Measurements from ENCODE around the gene PTPRO. TPM values are rescaled to one million over a fixed set of nuclear protein-coding genes. Genes with fewer than 3 reads are reported as not detected.

PTPRO gene
- total RNA-seq, 1 donor from 2014 or later, result 2.6 TPM

GRCh38 chr12:15350643-15351042, 28.3 kb downstream of the PTPRO start:
- peak; percentile 12 for DNase-seq

GRCh38 chr12:15355766-15356165, 33.5 kb downstream of the PTPRO start:
- no peak for DNase-seq

- no peak for DNase-seq
Measured at GRCh38 chr12:15356951-15357364, 34.6 kb downstream of the PTPRO start.

GRCh38 chr12:15364221-15365160, 42.2 kb downstream of the PTPRO start:
- no peak for DNase-seq

GRCh38 chr12:15368812-15369211, 46.5 kb downstream of the PTPRO start:
- DNase-seq, result no peak

GRCh38 chr12:15372352-15372751, 50.0 kb downstream of the PTPRO start:
- DNase-seq, result no peak

- DNase-seq, result no peak
Measured at GRCh38 chr12:15387772-15388171, 65.5 kb downstream of the PTPRO start.

GRCh38 chr12:15389561-15389960, 67.3 kb downstream of the PTPRO start:
- DNase-seq, result no peak

GRCh38 chr12:15393037-15393436, 70.7 kb downstream of the PTPRO start:
- DNase-seq, result no peak

GRCh38 chr12:15393995-15394394, 71.7 kb downstream of the PTPRO start:
- DNase-seq, result no peak

GRCh38 chr12:15404485-15404884, 82.2 kb downstream of the PTPRO start:
- DNase-seq, result no peak

GRCh38 chr12:15405606-15406005, 83.3 kb downstream of the PTPRO start:
- no peak for DNase-seq

- DNase-seq, result no peak
Measured at GRCh38 chr12:15407025-15407424, 84.7 kb downstream of the PTPRO start.

GRCh38 chr12:15411842-15412241, 89.5 kb downstream of the PTPRO start:
- no peak for DNase-seq

- DNase-seq, result no peak
Measured at GRCh38 chr12:15417691-15418090, 95.4 kb downstream of the PTPRO start.

- DNase-seq, result no peak
Measured at GRCh38 chr12:15423629-15424028, 101.3 kb downstream of the PTPRO start.

- DNase-seq, result no peak
Measured at GRCh38 chr12:15427913-15428312, 105.6 kb downstream of the PTPRO start.

GRCh38 chr12:15428632-15429031, 106.3 kb downstream of the PTPRO start:
- DNase-seq, result no peak

- no peak for DNase-seq
Measured at GRCh38 chr12:15429262-15429661, 107.0 kb downstream of the PTPRO start.

- DNase-seq, result no peak
Measured at GRCh38 chr12:15435597-15435996, 113.3 kb downstream of the PTPRO start.

- no peak for DNase-seq
Measured at GRCh38 chr12:15439459-15439858, 117.2 kb downstream of the PTPRO start.

- DNase-seq, result no peak
Measured at GRCh38 chr12:15443050-15443449, 120.7 kb downstream of the PTPRO start.

GRCh38 chr12:15443611-15444010, 121.3 kb downstream of the PTPRO start:
- DNase-seq, result no peak

- DNase-seq, result no peak
Measured at GRCh38 chr12:15444523-15444922, 122.2 kb downstream of the PTPRO start.

Measured in skin of body (tissue), 2 donors.